Stimulated activated CD4-positive, alpha-beta T cell treated with anti-CD3 and anti-CD28 coated beads, TNF-alpha, amount 100 ng/mL, for 4 hours (primary cell): Measurements from ENCODE around the gene HEXIM1.

ENCODE experiments used
- DNase-seq, 3 experiments: peaks; one replicate each; pipeline ENCODE4 v3.0.0-alpha.2; 2020; ENCODE audit warnings: low read depth in 3 of 3

The HEXIM1 gene

DNA sequence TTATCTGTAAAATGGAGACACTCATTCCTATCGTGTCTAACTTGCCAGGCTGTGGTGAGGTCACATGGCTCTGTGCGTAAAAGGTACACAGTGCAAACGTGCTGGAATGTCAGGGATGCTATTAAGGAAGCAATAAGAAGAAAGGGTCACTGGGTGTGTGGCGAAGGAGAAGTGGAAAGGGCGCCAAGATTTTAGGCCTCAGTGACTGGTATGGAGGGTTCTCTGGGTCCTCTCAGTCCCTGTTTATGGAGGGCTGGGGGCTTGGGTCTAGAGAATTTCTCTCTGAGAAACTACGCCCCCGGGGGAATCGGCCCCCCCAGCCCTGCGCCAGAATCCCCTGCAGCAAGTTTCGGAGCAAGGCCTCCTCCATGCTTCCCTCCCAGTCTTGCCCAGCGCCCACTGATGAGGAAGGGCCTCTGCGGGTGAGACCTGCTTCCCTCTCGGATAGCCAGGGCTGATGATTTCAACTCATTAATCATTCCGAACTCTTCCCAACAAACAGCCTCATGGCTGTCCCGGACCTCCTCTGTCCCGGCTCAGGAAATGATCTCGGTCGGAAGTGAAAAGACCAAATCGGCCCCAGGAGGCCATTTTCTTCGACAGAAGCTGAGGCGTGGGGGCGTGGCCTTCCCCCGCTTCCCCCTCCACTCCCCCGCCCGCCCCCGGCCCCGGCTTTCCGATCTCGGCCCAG is 1.2 kb upstream of the HEXIM1 start:
- no peak for DNase-seq

DNA sequence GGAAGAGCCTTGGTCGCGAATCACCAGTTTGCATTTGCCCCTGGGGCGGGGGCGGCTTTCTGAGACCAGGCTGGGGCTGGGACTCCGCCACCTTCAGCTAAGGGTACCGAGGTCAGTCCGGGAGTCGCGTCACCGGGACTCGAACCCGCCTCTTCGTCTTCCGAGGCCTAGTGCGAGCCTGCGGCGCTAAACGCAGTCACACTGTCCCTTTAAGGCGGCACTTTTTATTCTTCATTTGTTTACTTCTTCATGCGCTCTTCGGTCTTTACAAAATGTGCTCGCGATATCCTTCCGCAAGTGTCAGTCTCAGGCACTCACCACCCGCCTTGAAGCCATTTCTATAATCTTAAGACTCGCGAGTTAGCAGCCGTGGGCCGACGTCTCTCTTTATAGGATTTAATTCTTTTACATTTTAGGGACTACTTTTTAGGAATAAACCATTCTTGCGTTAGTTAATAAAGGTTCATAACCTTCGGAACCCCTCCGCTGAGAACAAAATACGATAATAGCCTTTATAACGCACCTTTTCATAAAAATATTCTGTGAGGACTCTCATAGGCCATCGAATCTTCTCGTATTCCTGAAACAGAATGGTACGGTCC is 593 bp upstream of the HEXIM1 start:
- DNase-seq = peak; percentile 58 to 61 (median 60)

DNA sequence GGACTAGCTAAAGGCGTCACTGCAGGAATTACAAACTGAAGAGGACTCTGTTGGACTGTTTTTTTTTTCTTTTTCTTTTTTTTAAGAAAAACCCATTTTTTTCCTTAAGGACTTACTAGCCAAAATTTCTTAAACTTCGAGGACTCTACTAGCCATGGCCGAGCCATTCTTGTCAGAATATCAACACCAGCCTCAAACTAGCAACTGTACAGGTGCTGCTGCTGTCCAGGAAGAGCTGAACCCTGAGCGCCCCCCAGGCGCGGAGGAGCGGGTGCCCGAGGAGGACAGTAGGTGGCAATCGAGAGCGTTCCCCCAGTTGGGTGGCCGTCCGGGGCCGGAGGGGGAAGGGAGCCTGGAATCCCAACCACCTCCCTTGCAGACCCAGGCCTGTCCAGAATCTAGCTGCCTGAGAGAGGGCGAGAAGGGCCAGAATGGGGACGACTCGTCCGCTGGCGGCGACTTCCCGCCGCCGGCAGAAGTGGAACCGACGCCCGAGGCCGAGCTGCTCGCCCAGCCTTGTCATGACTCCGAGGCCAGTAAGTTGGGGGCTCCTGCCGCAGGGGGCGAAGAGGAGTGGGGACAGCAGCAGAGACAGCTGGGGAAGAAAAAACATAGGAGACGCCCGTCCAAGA is 878 bp downstream of the HEXIM1 start:
- peak in 2 of 3 experiments; percentile 51 to 59 for DNase-seq

DNA sequence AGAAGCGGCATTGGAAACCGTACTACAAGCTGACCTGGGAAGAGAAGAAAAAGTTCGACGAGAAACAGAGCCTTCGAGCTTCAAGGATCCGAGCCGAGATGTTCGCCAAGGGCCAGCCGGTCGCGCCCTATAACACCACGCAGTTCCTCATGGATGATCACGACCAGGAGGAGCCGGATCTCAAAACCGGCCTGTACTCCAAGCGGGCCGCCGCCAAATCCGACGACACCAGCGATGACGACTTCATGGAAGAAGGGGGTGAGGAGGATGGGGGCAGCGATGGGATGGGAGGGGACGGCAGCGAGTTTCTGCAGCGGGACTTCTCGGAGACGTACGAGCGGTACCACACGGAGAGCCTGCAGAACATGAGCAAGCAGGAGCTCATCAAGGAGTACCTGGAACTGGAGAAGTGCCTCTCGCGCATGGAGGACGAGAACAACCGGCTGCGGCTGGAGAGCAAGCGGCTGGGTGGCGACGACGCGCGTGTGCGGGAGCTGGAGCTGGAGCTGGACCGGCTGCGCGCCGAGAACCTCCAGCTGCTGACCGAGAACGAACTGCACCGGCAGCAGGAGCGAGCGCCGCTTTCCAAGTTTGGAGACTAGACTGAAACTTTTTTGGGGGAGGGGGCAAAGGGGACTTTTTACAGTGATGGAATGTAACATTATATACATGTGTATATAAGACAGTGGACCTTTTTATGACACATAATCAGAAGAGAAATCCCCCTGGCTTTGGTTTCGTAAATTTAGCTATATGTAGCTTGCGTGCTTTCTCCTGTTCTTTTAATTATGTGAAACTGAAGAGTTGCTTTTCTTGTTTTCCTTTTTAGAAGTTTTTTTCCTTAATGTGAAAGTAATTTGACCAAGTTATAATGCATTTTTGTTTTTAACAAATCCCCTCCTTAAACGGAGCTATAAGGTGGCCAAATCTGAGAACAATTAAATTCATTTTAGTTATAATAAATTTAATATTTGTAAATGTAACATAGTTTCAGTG is 1.7 kb downstream of the HEXIM1 start:
- no peak for DNase-seq

DNA sequence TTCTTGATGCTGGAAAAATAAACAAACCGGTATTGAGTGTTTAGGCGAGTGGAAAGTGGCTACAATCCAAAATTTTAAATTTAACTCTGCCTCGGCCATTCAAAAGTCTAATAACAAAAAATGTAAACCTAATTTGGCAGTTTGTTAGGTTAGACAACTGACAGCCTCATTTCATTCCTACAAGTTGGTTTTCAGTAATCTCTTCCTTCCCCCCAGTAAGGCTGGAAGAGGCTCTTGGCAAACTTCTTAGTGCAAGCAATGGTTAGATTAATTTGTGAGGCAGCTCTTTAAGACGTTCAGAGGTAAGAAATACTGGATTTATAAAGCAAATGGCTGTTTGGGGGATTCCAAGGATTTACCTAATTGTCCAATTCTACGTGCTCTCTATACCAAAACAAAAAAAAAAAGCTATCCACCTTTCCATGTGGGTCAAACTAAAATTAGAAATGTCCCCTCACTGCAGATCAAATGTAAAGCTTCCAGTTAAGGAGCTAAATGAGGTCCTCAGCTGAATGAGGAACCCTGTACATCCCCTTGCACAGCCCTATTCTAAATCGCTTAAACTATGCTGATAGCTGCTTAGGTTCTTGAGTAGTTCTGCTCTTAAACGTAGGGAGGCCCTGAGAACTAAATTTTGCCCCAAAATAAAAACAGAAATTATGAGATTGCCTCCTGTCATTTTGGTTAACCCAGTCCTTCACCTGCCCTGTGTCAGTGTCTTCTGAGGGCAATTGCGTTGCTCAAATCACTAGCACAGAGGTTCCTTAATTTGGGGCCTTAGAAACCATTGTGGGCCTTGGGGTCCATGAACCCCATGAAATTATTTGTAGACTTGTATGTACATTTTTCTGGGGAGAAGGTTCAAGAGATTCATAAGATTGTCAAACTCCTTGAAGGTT is 2.9 kb downstream of the HEXIM1 start:
- no peak for DNase-seq

DNA sequence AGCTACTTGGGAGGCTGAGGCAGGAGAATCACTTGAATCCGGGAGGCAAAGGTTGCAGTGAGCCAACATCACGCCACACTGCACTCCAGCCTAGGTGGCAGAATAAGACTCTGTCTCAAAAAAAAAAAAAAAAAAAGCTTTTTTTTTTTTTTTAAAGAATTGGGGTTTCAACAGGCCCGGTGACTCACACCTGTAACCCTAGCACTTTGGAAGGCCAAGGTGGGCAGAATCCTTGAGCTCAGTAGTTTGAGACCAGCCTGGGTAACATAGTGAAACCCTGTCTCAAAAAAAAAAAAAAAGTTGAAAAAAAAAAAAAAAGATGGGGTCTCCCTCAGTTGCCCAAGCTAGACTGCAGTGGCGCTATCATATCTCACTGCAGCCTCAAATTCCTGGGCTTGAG is 6.8 kb downstream of the HEXIM1 start:
- DNase-seq = no peak

DNA sequence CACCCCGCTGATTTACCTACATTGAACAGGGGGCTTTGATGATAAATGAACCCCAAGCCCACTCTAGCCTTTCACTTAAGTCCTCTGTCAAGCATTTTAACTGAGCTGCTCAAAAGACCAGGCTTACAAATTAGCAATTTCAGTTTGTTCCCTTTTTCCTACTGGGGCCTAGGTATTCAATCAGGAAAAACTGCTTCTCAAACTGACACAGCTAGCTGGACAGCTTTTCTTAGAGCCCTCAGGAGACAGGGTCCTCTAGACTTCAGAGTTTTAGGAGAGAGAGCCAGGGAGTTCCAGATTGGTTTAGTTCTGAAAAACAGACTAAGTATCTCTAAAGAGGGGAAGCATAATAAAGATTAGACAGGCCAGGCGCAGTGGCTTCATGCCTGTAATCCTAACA is 7.2 kb downstream of the HEXIM1 start:
- DNase-seq = no peak

DNA sequence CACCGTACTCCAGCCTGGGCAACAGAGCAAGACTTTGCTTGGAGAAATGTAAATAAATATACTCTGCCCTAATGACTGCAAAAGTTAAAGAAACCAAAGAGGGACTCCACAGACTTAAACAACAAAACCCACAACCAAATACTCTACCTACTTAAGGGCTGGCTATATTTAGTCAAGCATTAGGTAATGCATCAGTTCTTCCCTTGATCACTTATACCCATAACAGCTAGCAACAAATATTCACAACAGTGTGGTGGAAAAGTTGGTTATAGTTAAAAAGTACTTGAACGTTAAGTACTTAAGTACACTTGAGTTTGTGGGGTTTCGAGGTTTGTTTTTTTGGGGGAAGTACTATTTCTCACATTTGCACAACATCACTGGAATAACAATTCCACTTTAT is 8.0 kb downstream of the HEXIM1 start:
- DNase-seq = no peak

DNA sequence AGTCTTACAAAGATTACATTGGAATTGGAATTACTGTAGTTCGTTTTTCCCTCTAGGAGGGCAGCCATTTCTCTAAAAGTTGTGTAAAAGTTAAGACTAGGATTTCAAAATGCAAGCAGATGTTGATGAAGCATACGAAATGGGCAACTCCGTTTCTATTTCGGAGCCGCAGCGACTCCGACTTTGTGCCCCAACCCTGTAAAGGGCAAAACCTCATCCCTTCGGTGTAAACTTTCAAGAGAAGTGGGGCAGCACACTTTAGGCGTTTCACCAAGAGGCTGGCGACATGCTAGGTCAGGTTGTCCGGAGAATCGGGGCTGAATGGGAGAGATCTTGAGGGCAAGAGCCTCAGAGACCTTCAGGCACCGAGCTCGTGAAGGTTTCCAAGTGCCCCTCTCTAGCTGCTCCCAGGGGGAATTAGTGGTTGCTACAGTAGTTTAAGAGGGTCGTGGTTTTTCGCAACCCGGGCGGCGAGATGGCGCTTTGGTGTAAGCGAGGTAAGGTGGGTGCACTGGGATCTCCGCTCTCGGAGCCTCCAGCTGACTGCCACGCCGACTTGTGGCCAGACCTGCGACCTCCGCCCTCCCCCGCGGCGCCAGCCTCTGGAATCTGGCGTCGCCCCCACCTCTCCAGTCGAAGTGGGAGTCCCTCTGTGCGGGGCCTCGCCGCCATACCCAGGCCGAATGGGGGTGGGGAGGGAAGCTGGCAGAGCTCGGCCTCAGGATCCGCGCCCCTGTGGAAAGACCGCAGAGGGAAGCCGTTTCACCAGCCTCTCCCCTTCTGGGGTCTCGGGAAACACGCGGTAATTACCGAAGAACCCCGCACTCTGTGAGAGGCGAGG is 12.4 kb downstream of the HEXIM1 start:
- peak in 2 of 3 experiments; percentile 53 to 59 for DNase-seq

DNA sequence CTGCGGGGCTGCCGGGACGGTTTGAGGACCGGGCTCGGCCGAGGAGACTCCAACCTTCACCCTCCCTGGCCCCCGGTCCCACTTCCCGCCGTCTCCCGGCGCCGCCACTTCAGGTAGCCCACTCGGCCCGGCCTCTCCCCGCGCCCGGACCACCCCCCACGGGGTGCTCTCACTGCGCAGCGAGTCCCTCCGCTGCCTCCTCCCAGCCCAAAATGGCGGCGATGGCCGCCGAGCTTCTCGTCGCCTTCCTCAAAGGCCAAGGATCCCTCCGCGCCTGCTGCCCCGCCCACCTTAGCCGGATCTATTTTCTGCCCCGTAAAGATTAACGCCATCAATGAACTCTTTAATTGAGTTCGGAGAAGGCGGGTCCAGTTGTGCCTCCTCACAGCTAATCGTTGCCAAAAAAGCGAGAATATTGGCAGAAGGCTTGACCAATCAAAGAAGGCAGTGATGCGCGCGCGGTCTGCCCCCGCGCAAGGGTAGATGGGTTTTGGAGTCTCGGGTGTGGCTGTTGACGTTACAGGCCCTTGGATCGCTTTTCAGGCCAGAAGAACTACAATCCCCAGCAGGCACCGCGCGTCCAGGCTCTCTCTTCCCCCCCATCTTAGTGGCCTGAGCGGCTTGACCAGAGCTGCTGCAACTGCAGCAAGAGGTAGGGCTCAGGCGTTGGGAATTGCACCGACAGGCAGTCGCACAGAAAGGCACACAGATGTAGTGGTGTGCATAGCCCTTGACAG is 13.2 kb downstream of the HEXIM1 start, which contains the start of gene HEXIM2:
Gene HEXIM2 (plus strand): TSS at position 588 of the 737 bp plus-strand sequence. CDS start 919 bp downstream, outside the sequence.
- DNase-seq = peak; percentile 91 to 97 (median 96)

DNA sequence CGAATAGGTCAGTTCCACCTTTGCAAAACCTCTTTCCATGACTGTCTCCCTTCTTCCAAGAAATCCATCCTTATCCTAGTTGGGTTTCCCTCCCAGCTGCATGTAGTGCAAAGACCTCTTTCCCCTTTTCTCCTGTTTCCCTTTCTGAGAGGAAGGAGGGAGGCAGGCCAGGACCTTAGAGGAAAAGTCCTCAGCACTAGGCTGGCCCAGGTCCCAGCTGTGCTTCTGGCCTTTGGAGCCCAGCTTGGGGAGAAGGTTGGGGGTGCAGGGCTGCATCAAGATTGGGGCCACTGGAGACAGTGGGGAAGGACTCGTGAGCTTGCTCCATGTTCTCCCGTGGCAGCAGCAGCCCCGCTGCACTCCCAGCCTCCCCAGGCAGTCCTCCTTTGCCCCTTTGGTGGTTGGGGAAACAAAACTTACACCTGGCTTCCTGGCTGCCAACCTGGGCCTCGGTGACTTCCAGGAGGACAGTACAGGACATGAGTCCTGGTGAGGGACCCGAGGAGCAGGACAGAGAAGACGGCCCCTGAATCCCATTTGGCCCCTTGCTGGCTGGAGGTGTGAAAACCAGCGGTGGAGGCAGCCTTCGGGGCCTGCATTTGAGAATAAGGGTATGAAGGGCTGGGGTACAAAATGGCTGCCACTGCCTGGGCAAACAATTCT is 13.9 kb downstream of the HEXIM1 start:
- DNase-seq = no peak

DNA sequence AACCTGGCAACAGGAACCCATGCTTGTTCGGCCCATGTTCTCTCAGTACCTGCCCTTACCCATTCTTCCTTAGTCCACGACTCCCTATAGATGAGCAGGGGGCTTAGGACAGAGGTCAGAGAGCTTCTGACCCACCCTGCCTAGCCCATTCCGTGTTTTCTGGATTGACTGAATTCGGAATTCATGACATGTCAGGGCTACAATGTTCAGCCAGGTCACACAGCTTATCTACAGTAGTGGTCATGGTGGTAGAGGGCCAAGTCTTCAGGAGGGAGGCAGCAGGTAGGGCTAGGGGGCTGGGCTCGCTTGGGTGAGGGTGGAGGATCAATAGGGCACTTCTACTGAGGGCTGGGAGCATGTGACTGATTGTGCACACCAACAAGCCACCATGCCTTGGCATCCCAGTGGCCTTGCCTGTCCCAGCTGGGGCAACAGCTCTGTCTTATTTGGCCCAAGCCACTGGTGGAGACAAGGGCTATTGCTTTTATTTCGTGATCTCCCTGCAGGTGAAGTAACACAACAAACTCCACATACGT is 16.5 kb downstream of the HEXIM1 start:
- no peak for DNase-seq

DNA sequence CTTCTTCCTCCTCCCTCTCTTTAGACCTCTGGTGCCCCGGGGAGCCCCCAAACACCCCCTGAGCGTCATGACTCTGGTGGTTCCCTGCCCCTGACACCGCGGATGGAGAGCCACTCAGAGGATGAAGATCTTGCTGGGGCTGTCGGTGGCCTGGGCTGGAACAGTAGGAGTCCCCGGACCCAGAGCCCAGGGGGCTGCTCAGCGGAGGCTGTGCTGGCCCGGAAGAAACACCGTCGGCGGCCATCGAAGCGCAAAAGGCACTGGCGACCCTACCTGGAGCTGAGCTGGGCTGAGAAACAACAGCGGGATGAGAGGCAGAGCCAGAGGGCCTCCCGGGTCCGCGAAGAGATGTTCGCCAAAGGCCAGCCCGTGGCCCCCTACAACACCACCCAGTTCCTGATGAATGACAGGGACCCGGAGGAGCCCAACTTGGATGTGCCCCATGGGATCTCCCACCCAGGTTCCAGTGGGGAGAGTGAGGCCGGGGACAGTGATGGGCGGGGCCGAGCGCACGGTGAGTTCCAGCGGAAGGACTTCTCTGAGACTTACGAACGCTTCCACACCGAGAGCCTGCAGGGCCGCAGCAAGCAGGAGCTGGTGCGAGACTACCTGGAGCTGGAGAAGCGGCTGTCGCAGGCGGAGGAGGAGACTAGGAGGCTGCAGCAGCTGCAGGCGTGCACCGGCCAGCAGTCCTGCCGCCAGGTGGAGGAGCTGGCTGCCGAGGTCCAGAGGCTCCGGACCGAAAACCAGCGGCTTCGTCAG is 20.9 kb downstream of the HEXIM1 start:
- DNase-seq = no peak

DNA sequence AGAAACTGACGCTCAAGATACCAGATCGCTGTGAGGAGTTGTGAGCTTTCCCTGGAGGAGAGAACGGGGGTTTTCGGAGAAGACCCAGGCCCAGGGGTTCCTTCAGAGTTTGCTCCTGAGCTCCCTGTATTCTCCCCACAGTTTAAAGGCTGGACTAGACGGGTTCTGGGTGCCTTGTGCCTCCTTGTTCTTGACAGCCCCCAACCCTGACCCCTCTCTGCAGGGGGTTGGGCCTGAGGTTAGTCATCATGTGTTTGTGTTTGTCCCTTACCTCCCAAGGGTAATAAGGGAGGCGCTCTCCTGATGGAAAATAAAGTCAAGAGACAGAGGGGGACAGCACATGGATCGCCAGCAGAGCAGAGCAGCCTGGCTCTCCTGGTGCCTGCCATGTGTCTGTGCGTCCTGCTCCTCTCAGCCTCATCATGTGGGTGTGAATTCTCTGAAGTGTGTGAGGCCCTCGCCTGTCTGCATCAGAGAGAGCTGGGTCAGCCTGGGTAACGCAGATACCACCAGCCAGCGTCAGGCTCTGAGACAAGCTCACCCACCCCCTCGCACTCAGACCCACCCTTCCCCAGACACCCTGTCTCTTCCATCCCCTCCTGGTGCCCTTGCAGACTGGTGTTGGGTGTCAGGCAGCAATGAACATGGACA is 22.1 kb downstream of the HEXIM1 start:
- DNase-seq = no peak

DNA sequence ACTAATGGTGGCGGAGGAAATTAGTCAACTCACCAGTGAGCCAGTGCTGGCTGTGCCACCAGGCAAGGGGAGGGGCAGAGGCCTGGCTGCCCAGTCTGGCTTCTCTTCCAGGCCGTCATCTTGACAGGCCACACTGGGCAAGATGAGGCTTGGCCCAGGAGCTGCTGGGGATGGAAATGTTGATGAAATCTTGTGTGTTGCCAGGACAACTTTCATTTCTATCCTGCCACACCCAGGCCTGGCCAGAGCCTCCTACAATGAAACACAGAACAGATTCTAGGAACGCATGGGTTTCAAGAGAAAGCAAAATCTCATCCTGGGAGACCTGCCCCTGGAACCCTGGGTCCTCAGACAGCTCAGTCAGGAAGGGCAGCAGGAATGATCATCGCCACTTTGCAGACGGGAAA is 22.7 kb downstream of the HEXIM1 start:
- DNase-seq = no peak

DNA sequence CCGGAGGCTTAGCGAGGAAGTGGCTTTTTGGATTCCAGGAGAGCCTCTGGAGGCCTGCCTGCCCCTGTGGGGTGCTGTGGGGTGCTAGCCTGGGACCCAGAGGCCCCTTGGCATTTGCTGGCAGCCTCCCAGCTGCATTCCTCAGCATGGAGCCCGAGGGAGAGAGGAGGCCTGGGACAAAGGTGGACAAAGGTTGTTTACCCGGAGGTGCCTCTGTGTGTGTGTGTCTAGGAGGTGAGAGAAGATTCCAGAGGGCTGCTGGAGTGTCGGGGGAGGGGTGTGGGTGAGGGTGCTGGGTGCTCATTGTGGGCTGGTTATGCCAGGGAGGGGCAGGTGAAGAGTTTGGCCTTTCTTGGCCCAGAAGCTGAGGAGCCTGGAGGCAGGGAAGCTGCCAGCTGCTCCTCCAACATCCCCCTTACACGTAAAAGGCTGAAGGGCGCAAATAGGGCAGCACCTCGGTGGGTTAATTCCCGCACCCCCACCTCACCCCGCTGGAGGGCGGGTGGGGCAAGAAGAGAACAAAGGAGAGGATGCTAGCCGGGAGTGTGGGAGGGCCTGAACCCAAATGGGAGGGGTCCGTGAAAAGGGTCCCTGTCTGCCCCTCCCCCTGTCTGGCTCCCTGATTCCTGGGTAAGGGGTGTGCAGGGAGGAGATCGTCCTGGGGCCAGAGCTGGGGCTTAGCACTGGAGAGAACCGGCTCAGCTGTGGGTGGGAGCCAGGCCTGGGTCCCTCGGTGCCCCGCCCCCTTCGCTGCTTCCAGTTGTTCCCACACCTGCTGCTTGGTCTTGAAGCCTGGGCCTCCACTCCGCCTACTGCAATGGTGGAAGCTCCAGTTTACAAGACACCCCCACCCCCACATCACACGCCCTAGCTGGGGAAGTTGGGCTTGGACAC is 23.3 kb downstream of the HEXIM1 start:
- no peak for DNase-seq
